Measurements from ENCODE around the gene NAT16. TPM values are rescaled to one million over a fixed set of nuclear protein-coding genes. Genes with fewer than 3 reads are reported as not detected.

The NAT16 gene
- total and polyA plus RNA-seq, 2 of the 13 experiments (the other 11 are each of a cell fraction or from before 2014, with no cell fraction given), result 0.04 TPM; not detected in 1

DNA sequence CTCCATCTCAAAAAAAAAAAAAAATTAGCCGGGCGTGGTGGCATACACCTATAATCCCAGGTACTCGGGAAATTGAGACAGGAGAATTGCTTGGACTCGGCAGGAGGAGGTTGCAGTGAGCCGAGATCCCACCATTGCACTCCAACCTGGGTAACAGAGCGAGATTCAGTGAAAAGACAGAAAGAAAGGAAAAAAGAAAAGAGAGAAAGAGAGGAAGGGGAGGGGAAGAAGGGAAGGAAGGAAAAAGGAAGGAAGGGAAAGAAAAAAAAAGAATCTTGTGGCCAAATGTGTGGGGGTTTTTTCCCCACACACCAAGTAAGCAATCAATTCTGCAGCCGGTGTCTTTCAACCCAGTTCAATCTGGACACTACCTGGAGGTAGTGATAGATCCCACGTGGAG is 9.0 kb upstream of the NAT16 start:
- TF ChIP-seq ATF1 (CRISPR knock-in tag; IDR thresholded peaks at IDR 0.05) (no peak), CREM (IDR thresholded peaks at IDR 0.05) (no peak), CREM (CRISPR knock-in tag; IDR thresholded peaks at IDR 0.05) (no peak), ZNF550 (CRISPR knock-in tag; IDR thresholded peaks at IDR 0.05; ENCODE audit: borderline replicate concordance) (no peak), ATAD3A (CRISPR knock-in tag; IDR thresholded peaks at IDR 0.05) (no peak), TEAD3 (CRISPR knock-in tag; optimal IDR thresholded peaks at IDR 0.05; ENCODE audit: borderline replicate concordance) (no peak)
- TF ChIP-seq, protein P1, sequence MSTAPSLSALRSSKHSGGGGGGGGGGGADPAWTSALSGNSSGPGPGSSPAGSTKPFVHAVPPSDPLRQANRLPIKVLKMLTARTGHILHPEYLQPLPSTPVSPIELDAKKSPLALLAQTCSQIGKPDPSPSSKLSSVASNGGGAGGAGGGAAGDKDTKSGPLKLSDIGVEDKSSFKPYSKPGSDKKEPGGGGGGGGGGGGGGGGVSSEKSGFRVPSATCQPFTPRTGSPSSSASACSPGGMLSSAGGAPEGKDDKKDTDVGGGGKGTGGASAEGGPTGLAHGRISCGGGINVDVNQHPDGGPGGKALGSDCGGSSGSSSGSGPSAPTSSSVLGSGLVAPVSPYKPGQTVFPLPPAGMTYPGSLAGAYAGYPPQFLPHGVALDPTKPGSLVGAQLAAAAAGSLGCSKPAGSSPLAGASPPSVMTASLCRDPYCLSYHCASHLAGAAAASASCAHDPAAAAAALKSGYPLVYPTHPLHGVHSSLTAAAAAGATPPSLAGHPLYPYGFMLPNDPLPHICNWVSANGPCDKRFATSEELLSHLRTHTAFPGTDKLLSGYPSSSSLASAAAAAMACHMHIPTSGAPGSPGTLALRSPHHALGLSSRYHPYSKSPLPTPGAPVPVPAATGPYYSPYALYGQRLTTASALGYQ (CRISPR knock-in tag; IDR thresholded peaks at IDR 0.05), result no peak
- TF ChIP-seq, protein P2, sequence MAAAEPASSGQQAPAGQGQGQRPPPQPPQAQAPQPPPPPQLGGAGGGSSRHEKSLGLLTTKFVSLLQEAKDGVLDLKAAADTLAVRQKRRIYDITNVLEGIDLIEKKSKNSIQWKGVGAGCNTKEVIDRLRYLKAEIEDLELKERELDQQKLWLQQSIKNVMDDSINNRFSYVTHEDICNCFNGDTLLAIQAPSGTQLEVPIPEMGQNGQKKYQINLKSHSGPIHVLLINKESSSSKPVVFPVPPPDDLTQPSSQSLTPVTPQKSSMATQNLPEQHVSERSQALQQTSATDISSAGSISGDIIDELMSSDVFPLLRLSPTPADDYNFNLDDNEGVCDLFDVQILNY (CRISPR knock-in tag; conservative IDR thresholded peaks at IDR 0.05), result no peak
- TF ChIP-seq, protein P3, sequence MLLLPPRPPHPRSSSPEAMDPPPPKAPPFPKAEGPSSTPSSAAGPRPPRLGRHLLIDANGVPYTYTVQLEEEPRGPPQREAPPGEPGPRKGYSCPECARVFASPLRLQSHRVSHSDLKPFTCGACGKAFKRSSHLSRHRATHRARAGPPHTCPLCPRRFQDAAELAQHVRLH (CRISPR knock-in tag; IDR thresholded peaks at IDR 0.05; ENCODE audit: borderline replicate concordance, low read depth), result no peak
- intact Hi-C loops (cut with micrococcal nuclease; ENCODE audit: unreplicated experiment) (no loop called here), in situ Hi-C loops (cut with HindIII; ENCODE audit: extremely low pct_ligation_motif_present, low pct_unique_long_range_greater_than_20kb) (no loop called here)
- Histone ChIP-seq H3K9me3 (ENCODE audit: low read length) (no peaks in the 10 kb centered on the region), H3K79me2 (ENCODE audit: insufficient read depth, low read length) (no peaks in the 10 kb centered on the region), H3K27me3 (ENCODE audit: control insufficient read depth in 1 of 2, insufficient read depth in 2 of 2, low read length in 2 of 2) (no peaks in the 10 kb centered on the region), H3K9ac (ENCODE audit: insufficient read depth, low read depth, low read length) (no peak overlapping the region), H3K4me3 (replicated peaks in 1 of 3; ENCODE audit: insufficient read depth in 1 of 3, low read depth in 2 of 3, low read length in 3 of 3) (no peak overlapping the region), H3K36me3 (replicated peaks in 1 of 2; ENCODE audit: control insufficient read depth in 1 of 2, insufficient read depth in 2 of 2, low read length in 2 of 2) (no peaks in the 10 kb centered on the region), H2AFZ (ENCODE audit: low read length) (no peak overlapping the region), H4K20me1 (ENCODE audit: insufficient read depth, low read length) (no peaks in the 10 kb centered on the region), H3K4me2 (ENCODE audit: low read depth, low read length) (no peak overlapping the region), H3K4me1 (ENCODE audit: insufficient read depth, low read length) (peaks cover 30% of the 10 kb centered on the region), H3K27ac (ENCODE audit: extremely low read length, insufficient read depth, low read length) (no peak overlapping the region)
- CTCF ChIA-PET (ENCODE audit: low intra/inter-chr PET ratio, low total read pairs), result no interaction called here
- WGBS (ENCODE audit: low lambda C conversion rate), result 55% methylated on average over 7 of the region's 8 CpGs
- DNase-seq (ENCODE audit: low spot score) (no peak), ATAC-seq (no peak), FAIRE-seq (no peak)
- no TSS peak for BruUV-seq (replicated peaks)
- POLR2A ChIA-PET, result no interaction called here
